Activated CD4-positive, alpha-beta memory T cell treated with anti-CD3 and anti-CD28 coated beads, Interleukin-2, amount 10 ng/mL, durations not matched to agents 7 days and 5 days (primary cell): Measurements from ENCODE around the gene PRKCB. TPM values are rescaled to one million over a fixed set of nuclear protein-coding genes. Genes with fewer than 3 reads are reported as not detected.

Experiments
- CTCF ChIA-PET: fragments of 350-600 bp; sonication (Branson Sonifier 250); formaldehyde crosslinking; loops from one replicate; lab custom pipeline; 2021; ENCODE audit warnings: antibody characterized with exemption, inconsistent platforms; lab: Charles Lee
- POLR2A ChIA-PET: fragments of 350-600 bp; sonication (Branson Sonifier 250); formaldehyde crosslinking; loops from one replicate; lab custom pipeline; 2021; ENCODE audit warnings: antibody characterized with exemption; lab: Charles Lee
- DNase-seq: peaks from one replicate; pipeline ENCODE4 v3.0.0-alpha.2; 2020
- H3K27ac Mint-ChIP-seq: one replicate; pipeline ENCODE4 v1.8.0; 2021; ENCODE audit warnings: mild to moderate bottlenecking, mixed read lengths
- H3K27me3 Mint-ChIP-seq: one replicate; pipeline ENCODE4 v1.8.0; 2021; ENCODE audit warnings: mixed read lengths
- H3K36me3 Mint-ChIP-seq: one replicate; pipeline ENCODE4 v1.8.0; 2021; ENCODE audit warnings: low read depth, mixed read lengths
- H3K4me1 Mint-ChIP-seq: one replicate; pipeline ENCODE4 v1.8.0; 2021; ENCODE audit warnings: mixed read lengths
- H3K4me3 Mint-ChIP-seq: one replicate; pipeline ENCODE4 v1.8.0; 2021; ENCODE audit warnings: mild to moderate bottlenecking, mixed read lengths
- H3K9me3 Mint-ChIP-seq: one replicate; pipeline ENCODE4 v1.8.0; 2021; ENCODE audit warnings: mixed read lengths
- total RNA-seq, 2 experiments: library from RNA; stranded (reverse); gene quantifications; one replicate each; pipeline ENCODE4 v1.2.3, GENCODE V29; 2021

The PRKCB gene
- total RNA-seq, 2 experiments from 2014 or later = 77.3 to 81.4 TPM

DNA sequence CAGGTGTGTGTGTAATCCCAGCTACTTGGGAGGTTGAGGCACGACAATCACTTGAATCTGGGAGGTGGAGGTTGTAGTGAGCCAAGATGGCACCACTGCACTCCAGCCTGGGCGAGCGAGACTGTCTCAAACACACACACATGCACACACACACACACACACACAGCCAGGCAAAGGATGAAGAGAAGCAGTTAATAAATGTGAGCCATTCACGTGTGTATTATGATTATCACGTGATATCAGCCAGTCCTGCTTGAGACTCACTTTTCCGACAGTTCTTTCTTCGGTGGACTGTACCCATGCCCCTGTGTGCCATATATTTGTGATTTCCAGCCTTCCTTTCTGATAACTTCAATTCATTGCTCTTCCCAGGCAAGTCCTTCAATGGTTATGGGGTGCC is 119.3 kb downstream of the PRKCB start:
- ChIA-PET POLR2A (no interaction called here), CTCF (interaction anchor here (1.0 kb wide), 1 partner anchor 88 kb away, joined by 3 read pairs; no protein-coding TSS in a partner anchor)
- Mint-ChIP-seq H3K9me3 (no peaks in the 10 kb centered on the region), H3K36me3 (peaks cover 7% of the 10 kb centered on the region), H3K4me3 (no peak overlapping the region), H3K27ac (no peak overlapping the region), H3K4me1 (peaks cover 57% of the 10 kb centered on the region), H3K27me3 (no peaks in the 10 kb centered on the region)
- no peak for DNase-seq

DNA sequence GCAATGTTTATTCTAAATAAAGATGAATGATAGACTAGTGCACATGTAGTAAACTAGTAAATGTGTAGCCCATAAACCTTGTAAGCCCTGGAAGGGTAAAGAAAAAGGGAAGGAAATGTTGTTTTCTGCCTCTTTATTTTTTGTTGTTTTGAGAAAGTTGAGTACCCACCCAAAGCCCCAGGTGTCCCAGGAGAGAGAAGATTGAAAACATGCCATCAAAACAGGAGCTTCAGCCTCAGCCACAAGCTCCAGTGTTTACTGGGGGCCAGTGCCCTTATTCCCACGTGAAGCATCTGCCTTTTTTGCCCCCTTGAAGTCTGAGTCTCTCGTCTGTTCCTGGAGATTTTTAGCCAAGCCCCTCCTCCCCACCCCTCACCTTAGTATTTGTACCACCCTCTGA is 121.5 kb downstream of the PRKCB start:
- Mint-ChIP-seq H3K27ac (no peak overlapping the region), H3K9me3 (no peaks in the 10 kb centered on the region), H3K4me1 (peaks cover 52% of the 10 kb centered on the region), H3K36me3 (peaks cover 12% of the 10 kb centered on the region), H3K27me3 (no peaks in the 10 kb centered on the region), H3K4me3 (no peak overlapping the region)
- ChIA-PET POLR2A (no interaction called here), CTCF (interaction anchor here (1.2 kb wide), 1 partner anchor 155 kb away, joined by 7 read pairs; no protein-coding TSS in a partner anchor)
- DNase-seq = no peak

DNA sequence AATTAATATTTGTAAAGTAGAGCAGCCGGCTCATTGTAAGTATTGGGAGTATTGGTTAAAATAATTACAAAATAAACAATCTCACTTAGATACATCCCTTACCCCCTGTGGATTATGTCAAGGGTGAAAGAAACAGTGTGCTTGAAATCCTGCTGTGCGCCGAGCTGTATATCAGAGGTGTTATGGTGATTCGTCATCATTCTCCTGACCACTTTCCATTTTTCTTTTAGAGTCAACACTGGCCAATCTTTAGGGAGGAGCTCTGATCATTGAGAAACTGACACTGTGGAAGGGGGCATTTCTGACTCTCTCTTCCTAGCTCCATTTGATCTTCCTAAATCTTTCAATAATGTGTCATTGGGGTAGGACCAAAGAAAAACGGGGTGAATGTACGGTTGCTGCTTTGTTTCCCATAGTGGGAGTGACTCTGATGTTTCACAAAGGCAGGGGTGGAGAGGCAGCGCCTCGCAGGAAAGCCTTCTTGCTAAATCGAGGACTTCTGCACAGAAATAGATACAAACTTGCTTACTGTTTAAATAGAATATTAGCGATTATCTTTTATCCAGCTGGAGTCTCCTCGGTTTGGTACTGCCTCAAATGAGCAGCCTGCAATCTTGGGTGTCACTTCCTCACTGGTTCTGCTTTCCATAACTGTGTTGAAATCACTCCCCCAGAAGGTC is 123.4 kb downstream of the PRKCB start:
- H3K27ac Mint-ChIP-seq = no peak overlapping the region
- H3K36me3 Mint-ChIP-seq = peaks cover 22% of the 10 kb centered on the region
- H3K27me3 Mint-ChIP-seq = no peaks in the 10 kb centered on the region
- H3K4me1 Mint-ChIP-seq = peaks cover 42% of the 10 kb centered on the region
- POLR2A ChIA-PET = interaction anchor here (1.1 kb wide), 1 partner anchor 9 kb away, joined by 3 read pairs; no protein-coding TSS in a partner anchor
- DNase-seq = no peak
- H3K4me3 Mint-ChIP-seq = no peak overlapping the region
- H3K9me3 Mint-ChIP-seq = no peaks in the 10 kb centered on the region
- CTCF ChIA-PET = interaction anchor here (1.0 kb wide), 1 partner anchor 10 kb away, joined by 4 read pairs; no protein-coding TSS in a partner anchor

DNA sequence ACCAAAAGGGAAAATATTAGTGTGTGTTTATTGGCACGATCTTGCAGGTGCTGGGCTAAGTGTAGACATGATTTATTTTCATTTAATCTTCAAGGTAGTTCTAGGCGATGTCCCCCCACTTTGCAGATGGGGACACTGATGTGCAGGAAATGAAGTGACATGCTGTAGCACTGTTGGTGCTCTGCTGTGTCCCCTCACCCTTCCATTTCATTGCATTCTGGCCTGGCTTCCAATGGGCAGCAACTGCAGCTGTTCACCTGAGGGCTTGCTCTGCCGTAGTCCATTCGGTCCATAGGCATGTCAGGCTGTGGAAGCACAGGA is 123.9 kb downstream of the PRKCB start:
- ChIA-PET CTCF (interaction anchor here (1.0 kb wide), 1 partner anchor 10 kb away, joined by 4 read pairs; no protein-coding TSS in a partner anchor), POLR2A (interaction anchor here (1.1 kb wide), 1 partner anchor 9 kb away, joined by 3 read pairs; no protein-coding TSS in a partner anchor)
- H3K4me3 Mint-ChIP-seq = no peak overlapping the region
- H3K27me3 Mint-ChIP-seq = no peaks in the 10 kb centered on the region
- peaks cover 23% of the 10 kb centered on the region for H3K36me3 Mint-ChIP-seq
- no peak overlapping the region for H3K27ac Mint-ChIP-seq
- DNase-seq = no peak
- H3K4me1 Mint-ChIP-seq = peaks cover 42% of the 10 kb centered on the region
- H3K9me3 Mint-ChIP-seq = no peaks in the 10 kb centered on the region

DNA sequence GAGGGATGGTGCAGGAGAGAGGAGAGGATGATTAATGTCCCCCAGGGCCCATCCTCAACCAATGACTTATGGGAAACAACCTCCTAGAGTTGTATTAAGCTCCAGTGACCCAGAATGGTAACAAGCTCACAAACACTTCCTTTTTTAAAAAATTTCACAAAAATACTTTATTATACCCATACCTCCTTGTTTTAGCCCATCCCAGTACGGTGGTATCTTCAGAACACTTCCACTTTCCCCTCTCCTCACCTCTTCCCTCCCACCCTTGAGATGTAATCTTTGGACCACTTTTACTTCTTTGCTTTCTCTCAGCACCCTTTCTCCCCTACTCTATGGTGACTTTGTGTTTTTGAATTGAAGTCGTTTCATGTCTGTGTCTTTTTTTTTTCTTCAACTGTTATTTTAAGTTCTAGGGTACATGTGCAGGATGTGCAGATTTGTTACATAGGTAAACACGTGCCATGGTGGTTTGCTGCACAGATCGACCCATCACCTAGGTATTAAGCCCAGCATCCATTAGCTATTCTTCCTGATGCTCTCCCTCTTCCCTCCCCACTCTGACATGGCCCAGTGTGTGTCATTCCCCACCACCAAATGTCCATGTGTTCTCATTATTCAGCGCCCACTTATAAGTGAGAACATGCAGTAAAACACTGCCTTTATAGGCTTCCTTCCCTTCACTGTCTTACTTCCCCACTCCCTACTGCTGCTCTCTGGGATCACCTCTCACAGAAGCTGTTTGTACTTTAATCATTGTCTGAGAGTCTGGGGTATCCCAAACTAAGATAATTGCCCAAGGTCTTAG is 124.5 kb downstream of the PRKCB start:
- CTCF ChIA-PET = interaction anchor here (1.0 kb wide), 1 partner anchor 11 kb away, joined by 4 read pairs; no protein-coding TSS in a partner anchor
- Mint-ChIP-seq H3K4me3 (no peak overlapping the region), H3K27ac (no peak overlapping the region), H3K4me1 (peaks cover 42% of the 10 kb centered on the region), H3K27me3 (no peaks in the 10 kb centered on the region), H3K36me3 (peaks cover 29% of the 10 kb centered on the region), H3K9me3 (no peaks in the 10 kb centered on the region)
- DNase-seq = no peak
- POLR2A ChIA-PET = no interaction called here

DNA sequence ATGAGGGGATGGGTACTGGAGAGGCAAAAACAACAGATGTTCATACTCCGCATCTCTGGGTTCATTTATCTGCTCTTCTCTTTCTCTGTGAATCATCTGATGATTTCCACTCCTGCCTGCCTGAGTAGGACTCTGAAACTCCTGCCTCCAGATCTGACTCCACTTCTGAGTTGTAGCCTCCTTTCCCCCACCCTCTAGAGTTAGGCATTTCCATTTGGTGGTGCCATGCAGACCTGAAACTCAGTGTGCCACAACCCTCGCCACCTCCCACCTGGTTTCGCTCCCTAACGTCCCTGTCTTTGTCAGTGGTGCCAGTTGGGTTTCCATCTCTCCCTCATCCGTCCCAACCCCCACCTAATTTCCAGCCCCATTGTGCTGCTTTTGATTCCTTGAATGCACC is 126.2 kb downstream of the PRKCB start:
- ChIA-PET CTCF (no interaction called here), POLR2A (no interaction called here)
- Mint-ChIP-seq H3K27me3 (no peaks in the 10 kb centered on the region), H3K27ac (no peak overlapping the region), H3K36me3 (peaks cover 35% of the 10 kb centered on the region), H3K4me1 (peaks cover 49% of the 10 kb centered on the region), H3K9me3 (no peaks in the 10 kb centered on the region), H3K4me3 (no peak overlapping the region)
- DNase-seq = no peak

DNA sequence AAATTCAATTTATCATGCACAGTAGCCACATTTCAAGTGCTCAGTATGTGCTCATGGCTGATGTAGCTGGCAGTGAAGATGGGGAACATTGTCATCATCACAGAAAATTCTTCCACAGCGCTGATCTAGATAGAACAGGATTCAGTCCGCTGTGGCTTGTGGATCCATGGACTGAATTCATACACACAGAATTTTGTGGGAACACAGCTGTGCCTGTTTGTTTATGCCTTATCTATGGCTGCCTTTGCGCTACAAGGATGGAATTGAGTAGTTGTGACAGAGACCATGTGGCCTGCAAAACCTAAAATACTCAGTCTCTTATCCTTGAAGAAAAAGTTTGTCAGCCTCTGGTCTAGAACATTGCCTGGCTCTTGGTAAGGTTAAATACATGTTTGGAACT is 128.4 kb downstream of the PRKCB start:
- ChIA-PET POLR2A (interaction anchor here (0.6 to 0.9 kb wide), 2 partner anchors 14 to 22 kb away, joined by 3 read pairs; no protein-coding TSS in a partner anchor), CTCF (no interaction called here)
- no peak overlapping the region for H3K27ac Mint-ChIP-seq
- no peak overlapping the region for H3K4me3 Mint-ChIP-seq
- no peak for DNase-seq
- no peaks in the 10 kb centered on the region for H3K27me3 Mint-ChIP-seq
- H3K4me1 Mint-ChIP-seq = peaks cover 45% of the 10 kb centered on the region
- no peaks in the 10 kb centered on the region for H3K9me3 Mint-ChIP-seq
- peaks cover 44% of the 10 kb centered on the region for H3K36me3 Mint-ChIP-seq

DNA sequence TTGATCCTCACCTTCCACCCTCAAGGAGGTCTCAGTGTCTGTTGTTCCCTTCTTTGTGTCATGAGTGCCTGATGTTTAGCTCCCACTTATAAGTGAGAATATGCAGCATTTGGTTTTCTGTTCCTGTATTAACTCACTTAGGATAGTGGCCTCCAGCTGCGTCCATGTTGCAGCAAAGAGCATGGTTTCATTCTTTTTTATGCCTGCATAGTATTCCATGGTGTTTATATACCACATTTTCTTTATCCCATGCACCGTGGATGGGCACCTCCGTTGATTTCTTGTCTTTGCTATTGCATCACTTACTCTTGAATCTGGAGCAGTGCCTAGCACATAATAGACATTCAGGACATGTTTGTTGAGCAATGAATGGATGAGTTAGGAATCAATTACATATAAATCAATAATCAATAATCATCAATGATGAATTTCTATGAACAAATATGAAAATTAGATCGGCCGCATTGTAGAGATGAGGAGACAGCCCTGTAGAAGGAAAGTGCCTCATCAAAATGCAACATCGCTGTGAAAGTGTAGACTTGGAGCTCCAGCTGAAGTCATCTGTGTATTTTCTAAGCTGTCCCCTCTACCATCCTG is 129.5 kb downstream of the PRKCB start:
- H3K27ac Mint-ChIP-seq = no peak overlapping the region
- H3K9me3 Mint-ChIP-seq = no peaks in the 10 kb centered on the region
- H3K4me3 Mint-ChIP-seq = no peak overlapping the region
- peaks cover 44% of the 10 kb centered on the region for H3K36me3 Mint-ChIP-seq
- POLR2A ChIA-PET = no interaction called here
- CTCF ChIA-PET = no interaction called here
- DNase-seq = no peak
- H3K4me1 Mint-ChIP-seq = peaks cover 35% of the 10 kb centered on the region
- H3K27me3 Mint-ChIP-seq = no peaks in the 10 kb centered on the region

DNA sequence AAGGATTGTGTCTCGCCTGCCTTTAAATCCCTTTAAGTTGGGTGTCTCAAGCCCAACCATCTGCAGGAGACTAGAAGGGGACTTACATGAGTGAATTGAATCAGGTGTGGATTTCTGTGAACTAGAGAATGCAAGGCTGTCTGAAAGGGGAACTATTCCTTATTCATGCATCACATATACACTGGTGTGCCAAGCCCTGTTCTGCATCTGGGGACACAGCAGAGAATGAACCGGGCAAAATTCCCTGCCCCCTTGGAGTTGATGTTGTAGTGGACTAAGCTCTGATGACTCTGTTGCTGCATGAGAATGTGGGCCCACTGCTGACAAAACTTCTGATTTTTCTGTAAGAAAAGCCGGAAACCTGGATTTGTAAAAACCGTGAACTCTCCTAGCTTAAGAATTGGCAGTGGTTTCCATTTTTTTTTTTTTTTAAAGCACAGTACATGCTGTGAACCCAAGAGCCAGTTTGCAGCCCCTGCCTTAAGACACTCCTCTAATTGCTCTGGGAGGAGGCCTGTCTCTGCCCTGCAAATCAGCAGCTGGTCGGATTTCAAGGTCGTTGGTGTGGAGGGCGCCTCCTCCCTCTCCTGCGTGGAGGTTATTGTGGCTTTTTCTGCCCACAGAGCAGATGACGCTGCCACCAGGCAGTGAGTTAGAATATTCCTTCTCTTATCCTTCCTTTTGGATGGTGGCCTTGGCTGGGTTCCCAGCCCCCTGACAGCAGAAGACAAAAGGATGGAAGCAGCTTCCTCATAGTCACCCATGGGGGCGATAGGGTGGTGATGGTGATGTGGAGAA is 131.0 kb downstream of the PRKCB start:
- H3K27me3 Mint-ChIP-seq = no peaks in the 10 kb centered on the region

DNA sequence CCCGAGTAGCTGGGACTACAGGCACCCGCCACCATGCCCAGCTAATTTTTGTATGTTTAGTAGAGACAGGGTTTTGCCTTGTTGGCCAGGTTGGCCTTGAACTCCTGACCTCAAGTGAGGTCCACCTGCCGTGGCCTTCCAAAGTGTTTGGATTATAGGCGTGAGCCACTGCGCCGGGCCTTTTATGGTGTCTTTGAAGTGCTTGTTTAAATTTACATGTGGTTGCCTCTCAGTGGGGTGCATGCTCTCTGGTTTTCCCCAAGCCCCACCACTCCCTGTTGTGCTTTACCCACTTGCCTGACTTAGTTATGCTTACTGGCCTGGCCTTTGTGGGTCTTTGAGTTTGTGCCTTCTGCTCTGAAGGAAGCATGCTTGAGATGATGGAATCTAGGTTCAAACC is 132.0 kb downstream of the PRKCB start:
- Mint-ChIP-seq H3K9me3 (no peaks in the 10 kb centered on the region), H3K4me1 (peaks cover 18% of the 10 kb centered on the region), H3K36me3 (peaks cover 31% of the 10 kb centered on the region), H3K27ac (no peak overlapping the region), H3K4me3 (no peak overlapping the region), H3K27me3 (no peaks in the 10 kb centered on the region)
- POLR2A ChIA-PET = no interaction called here
- no peak for DNase-seq
- CTCF ChIA-PET = no interaction called here

More for the DNA sequence above, 131.0 kb downstream of the PRKCB start:
- peaks cover 40% of the 10 kb centered on the region for H3K36me3 Mint-ChIP-seq
- DNase-seq = no peak
- ChIA-PET POLR2A (no interaction called here), CTCF (no interaction called here)
- H3K27ac Mint-ChIP-seq = no peak overlapping the region
- H3K4me3 Mint-ChIP-seq = no peak overlapping the region
- H3K4me1 Mint-ChIP-seq = peaks cover 25% of the 10 kb centered on the region
- no peaks in the 10 kb centered on the region for H3K9me3 Mint-ChIP-seq

DNA sequence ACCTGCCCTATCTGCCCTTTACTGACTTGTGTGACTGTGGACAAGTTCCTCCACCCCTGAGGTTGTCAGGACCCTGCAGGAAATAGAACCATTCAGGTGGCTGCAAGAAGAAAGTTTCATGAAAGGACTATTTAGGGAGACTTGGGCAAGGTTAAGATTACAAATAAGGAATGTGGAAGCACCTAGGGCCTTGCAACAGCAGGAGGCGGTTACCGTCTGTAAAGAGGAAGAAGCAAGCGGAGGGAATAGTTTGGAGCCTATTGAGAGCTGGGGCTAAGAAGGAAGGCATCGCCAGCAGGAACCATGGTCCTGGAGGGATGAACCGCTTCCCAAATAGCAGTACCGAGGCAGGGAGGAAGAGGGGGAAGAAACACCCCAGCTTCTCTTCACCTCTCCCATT is 132.4 kb downstream of the PRKCB start:
- Mint-ChIP-seq H3K27me3 (no peaks in the 10 kb centered on the region), H3K4me1 (peaks cover 18% of the 10 kb centered on the region), H3K36me3 (peaks cover 27% of the 10 kb centered on the region), H3K4me3 (no peak overlapping the region), H3K9me3 (no peaks in the 10 kb centered on the region), H3K27ac (no peak overlapping the region)
- DNase-seq = no peak
- CTCF ChIA-PET = no interaction called here
- POLR2A ChIA-PET = no interaction called here

DNA sequence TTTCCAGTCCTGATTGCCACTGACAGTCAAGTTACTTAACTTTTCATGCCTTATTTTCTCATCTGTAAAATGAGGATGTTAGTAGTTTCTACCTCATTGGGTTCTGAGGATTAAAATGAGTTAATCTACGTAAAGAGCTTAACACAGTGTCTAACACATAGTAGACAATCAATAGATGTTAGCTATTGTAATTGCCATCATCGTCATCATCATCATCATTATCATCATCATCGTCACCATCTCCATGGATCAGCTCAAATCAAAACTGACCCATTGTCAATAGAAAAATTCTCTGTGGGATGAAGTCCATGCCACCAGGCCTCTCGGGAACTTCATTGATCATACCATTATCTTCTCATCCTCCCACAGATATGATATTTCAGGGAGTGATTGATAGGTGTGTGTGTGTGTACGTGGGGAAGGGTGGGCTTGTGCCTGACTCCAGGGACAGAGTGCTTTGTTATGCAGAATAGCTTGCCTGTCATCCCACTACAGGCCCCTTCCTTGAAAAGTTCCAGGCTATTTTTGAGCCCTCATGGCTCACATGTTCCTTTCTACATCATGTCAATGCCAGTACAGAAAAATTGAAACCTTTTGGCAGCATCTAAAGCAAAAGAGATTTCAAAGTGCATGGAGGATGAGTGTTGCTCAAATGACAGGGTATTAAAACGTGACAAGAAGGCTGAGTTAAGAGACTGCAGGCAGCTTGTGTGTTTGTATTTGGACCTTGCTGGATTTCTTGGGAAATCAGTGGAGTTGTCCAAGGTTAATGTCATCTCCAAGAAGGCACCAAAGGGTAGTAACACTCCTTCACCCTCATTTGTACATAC is 133.9 kb downstream of the PRKCB start:
- Mint-ChIP-seq H3K9me3 (no peaks in the 10 kb centered on the region), H3K27me3 (no peaks in the 10 kb centered on the region), H3K4me1 (peaks cover 29% of the 10 kb centered on the region), H3K4me3 (no peak overlapping the region), H3K36me3 (peaks cover 21% of the 10 kb centered on the region), H3K27ac (no peak overlapping the region)
- ChIA-PET POLR2A (no interaction called here), CTCF (interaction anchor here (0.9 kb wide), 1 partner anchor 40 kb away, joined by 3 read pairs; no protein-coding TSS in a partner anchor)
- no peak for DNase-seq
